GM12872 (cell line): ENCODE results near the gene ZBTB7C.

Experiments used
- TF ChIP-seq, protein P1 (sequence below): IDR thresholded peaks from 3 replicates; pipeline ENCODE4 v1.5.1; 2011; ENCODE audit warnings: low read depth, mild to moderate bottlenecking, low read length, moderate library complexity; ENCODE audit not compliant: insufficient read depth

The ZBTB7C gene

DNA sequence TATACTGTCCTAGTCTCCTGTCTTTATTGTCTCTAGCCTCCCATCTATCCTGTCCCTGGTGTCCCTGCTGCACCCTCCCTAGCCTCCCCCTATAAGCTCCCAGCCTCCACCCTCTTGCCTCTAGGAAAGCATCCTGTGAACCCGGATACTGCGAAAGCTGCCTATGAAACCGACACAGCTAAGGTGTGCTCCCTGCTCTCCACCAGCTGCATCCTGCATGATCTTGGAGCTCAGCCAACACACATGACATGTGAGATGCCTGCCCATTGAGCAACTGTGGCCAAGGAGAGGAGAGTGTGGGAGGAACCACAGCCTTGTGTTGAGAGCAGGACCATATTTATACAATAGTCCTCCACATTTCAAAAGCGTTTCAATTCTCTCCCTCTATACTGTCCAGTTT is 187.1 kb downstream of the ZBTB7C start:
- TF ChIP-seq, protein P1, sequence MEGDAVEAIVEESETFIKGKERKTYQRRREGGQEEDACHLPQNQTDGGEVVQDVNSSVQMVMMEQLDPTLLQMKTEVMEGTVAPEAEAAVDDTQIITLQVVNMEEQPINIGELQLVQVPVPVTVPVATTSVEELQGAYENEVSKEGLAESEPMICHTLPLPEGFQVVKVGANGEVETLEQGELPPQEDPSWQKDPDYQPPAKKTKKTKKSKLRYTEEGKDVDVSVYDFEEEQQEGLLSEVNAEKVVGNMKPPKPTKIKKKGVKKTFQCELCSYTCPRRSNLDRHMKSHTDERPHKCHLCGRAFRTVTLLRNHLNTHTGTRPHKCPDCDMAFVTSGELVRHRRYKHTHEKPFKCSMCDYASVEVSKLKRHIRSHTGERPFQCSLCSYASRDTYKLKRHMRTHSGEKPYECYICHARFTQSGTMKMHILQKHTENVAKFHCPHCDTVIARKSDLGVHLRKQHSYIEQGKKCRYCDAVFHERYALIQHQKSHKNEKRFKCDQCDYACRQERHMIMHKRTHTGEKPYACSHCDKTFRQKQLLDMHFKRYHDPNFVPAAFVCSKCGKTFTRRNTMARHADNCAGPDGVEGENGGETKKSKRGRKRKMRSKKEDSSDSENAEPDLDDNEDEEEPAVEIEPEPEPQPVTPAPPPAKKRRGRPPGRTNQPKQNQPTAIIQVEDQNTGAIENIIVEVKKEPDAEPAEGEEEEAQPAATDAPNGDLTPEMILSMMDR: no peak

DNA sequence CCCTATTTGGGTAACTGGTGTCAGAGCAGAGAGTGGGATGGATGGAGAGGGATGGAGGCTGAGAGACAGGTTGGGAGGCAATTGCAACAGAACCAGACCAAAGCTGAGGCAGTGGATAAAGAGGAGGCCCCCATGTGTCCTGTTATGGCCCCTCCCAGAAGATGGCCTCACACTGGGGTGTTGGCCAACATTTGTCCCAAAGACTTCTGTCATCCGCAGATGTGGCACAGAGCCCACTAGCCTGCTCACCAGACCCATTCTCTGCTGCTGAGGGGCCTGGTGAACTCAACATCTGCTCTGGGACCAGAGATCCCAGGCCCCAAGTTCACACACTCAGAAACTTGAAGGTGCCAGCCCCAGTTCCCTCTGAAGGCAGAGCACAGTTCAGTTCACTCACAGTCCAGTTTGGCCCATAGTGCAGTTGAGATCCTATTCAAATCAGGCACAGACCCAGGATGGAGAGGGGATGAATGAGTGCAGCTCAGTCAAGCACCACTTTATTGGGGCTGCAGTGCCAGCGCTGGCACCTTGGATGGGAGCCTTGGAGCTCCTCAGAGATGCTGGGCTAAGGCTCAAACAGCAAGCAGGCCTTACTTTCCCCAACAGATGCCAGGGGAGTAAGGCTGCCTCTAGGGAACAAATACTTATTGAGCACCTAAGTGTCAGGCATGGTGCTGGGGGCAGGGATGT is 189.2 kb downstream of the ZBTB7C start:
- TF ChIP-seq, protein P1: no peak

DNA sequence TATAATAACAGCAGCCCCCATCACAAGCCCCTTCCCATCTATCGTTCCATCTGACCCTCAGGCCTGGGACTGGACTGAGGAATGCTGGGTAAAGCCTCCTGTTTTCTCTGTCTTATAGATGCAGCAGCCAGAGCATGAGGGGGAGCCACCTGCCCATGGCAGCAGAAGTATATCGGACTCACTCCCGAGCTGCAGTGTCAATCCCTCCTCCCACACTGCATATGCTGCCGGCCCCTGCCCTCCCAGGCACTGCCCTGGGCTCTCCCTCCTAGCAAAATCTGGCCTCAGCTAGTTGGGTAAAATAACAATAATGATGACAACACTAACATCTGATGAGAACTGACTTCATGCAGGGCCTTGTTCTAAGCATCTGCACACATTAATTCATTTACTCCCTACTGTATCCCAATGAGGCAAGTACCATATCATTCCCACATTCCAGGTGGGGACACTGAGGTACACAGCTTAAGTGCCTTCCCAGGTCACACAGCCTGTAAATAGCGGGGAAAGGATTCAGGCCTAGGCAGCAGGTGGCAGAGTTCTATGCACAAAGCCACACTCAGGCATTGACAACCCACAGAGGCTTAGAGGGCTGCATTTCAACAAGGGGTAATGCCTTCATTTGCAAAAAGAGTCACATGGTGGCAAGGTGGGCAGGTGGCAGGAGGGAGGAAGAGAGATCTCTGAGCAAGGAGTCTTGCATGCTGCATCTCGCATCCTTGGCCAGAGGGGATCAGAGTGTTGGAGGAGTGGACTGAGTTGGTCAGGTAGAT is 190.0 kb downstream of the ZBTB7C start:
- TF ChIP-seq, protein P1: no peak

DNA sequence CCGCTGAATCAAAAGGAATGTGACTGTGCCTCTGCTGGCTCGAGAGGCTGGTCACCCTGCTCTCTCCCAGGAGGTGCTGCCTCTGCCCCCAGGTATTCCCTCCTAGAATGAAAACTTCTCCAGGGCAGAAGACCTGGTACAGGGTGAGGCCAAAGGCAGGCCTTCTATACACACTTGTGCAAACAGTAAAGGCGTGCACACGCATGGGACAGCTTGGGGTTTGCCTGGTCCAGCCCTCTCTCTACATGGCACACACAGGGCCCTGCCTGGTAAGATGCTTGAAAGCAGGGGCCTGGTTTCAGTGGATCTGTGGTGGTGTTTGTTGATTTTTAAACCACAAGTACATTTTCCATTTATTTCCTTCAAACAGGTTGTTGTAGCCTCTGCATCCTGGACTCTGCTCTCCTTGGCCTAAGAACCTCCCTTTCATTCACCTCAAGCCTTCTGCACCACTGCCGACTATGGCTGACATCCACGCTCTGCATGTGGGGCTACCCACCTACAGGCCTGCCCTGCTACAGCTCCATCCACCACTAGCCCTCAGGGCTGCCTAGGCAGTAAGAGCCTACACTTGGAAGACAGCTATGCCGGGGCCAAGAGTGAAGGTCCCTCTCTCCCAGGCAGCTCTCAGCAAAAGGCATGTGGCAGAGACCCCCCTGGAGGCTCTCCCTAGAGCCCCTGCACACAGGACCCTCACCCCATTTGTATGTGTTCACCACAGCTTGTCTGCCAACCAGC is 190.7 kb downstream of the ZBTB7C start:
- TF ChIP-seq, protein P1: no peak

DNA sequence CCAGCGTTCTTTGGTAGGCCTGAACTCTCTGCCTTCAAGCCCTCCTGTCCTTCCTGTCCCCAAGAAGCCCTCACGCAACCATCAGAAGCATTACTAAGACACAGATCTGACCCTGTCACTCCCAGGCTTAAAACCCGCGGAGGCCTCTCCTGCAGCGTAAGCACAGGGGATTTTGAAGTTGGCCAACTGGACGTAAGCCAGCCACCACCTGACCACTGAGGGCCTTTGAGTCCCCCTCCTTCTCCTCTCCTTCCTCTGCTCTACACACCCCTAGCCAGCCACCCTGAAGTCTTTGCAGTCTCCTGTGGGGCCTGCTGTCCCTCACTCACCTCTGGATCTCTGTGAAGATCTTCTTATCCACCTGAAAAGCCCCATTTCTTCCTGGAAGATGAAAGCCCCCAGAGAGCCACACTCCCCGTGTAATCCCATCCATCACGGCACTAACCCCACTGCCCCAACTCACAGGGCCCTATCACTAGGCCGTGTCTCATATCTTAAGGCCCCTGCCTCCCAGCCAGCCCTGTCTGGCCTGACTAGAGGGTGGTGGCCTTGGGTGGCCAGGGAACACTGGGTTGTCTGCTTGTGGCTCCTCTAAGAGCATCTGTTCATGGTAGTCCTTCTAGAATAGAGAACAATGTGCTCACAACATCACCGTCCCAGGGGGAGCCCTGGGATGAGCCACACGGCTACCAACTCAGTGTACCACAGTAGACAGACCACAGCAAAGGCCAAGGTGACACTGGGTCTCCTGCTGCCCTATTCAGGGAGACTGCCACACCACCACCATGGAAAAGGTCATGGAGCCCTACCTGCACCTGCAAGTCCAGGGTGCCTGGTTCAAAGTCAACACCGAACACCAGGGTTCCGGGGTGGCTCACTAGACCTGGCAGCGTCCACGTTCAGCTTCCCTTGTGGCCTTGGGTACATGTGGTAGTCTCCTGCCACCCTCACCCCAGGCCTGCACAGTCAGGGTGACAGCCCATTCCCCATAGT is 191.6 kb downstream of the ZBTB7C start:
- TF ChIP-seq, protein P1: no peak

DNA sequence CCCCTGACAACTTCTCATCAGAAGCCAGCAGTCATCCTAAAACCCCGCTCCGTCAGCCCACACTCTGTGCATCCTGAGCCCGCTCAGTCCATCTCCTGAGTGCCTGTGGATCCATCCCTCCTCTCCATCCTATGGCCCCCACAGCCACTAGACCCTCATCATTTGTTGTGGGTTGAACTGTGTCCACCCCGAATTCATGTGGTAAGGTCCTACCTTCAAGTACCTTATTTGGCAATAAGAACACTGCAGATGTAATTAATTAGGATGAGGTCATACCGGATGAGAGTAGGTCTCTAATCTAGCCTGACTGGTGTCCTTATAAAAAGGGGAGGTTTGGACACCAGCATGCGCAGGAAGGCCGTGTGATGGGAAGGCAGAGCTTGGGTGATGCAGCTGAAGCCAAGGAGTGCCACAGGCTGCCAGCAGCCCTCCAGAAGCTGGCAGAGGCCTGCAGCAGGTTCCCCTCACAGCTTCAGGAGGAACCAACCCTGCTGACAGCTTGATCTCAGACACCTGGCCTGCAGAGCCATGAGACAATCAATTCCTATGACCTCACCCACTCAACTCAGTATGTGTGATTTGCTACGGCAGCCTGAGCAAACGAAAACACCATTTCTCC is 192.4 kb downstream of the ZBTB7C start:
- TF ChIP-seq, protein P1: no peak
